GM18867 (cell line): Measurements from ENCODE around the gene PNMA8B.

Experiments
- ATAC-seq: cut with Tn5 transposase; IDR thresholded peaks from one replicate; pipeline ENCODE4 v1.9.1; 2021; ENCODE audit warnings: mild to moderate bottlenecking, moderate library complexity; ENCODE audit not compliant: unreplicated experiment

The PNMA8B gene

GRCh38 chr19:46460055-46460454, 35.6 kb downstream of the PNMA8B start:
- ATAC-seq = no peak

DNA sequence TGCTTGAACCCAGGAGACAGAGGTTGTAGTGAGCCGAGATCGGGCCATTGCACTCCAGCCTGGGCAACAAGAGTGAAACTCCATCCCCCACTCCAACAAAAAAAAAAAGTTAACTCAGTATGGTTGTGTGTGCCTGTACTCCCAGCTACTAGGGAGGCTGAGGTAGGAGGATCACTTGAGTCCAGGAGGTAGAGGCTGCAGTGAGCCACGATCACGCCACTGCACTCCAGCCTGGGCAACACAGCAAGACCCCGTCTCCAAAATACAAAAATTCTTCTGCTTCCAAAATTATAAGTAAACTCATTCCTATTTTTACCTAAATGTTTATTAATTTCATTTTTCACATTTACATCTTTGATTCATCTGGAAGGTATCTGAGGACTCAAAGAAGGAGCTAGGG, 38.7 kb downstream of the PNMA8B start:
- no peak for ATAC-seq

DNA sequence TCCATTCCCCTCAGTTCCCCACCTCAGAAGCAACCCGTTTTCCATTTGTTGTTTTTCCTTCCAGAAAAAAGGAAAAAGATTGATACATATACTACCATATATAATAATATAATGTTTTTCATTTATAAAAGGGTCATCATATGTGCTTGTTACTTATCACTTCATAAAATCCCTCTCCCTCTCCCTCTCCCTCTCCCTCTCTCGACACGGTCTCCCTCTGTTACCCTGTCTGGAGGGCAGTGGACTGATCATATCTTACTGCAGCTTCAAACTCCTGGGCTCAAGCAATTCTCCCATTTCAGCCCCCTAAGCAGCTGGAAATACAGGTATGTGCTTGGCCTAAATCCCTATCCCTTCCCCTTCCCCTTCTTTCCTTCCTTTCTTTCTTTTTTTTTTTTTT, 41.4 kb downstream of the PNMA8B start:
- ATAC-seq = no peak

DNA sequence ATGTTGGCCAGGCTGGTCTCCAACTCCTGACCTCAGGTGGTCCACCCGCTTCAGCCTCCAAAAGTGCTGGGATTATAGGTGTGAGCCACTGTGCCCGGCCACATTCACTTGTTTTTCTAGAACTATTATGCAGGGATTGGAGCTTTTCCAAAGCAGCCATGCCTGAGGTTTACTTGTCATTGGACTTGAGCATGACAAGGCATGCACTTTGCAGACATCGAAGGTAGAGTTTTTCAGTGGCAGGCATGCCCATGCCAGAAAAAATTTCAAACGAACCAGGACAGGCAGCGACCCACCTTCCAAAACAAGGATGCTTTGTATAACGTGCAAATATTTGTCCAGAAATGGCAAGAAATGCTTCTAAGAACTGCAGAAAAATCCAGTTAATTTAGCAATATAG, 42.0 kb downstream of the PNMA8B start:
- ATAC-seq = no peak

GRCh38 chr19:46452186-46452585, 43.5 kb downstream of the PNMA8B start:
- no peak for ATAC-seq

DNA sequence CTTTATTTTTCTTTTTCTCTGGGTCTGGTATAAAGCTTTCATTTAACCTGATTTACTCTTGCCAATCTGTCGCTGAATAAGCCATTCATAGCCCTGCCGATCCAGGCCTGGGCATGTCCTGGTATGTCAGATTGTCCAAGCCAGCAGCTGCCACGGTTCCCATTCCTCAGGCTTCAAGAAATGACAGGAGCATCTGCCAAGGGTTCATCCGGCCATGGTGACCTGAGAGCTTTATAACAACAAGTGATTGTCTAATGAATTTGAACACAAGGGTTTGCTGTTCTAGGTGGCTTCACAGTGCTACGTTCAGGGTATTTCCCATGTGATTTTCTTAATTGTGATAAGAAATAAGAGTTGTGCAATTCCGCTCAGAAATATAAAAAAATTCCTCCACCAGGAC, 44.3 kb downstream of the PNMA8B start:
- ATAC-seq = no peak

GRCh38 chr19:46450737-46451136, 44.9 kb downstream of the PNMA8B start:
- no peak for ATAC-seq

GRCh38 chr19:46449228-46449627, 46.4 kb downstream of the PNMA8B start:
- ATAC-seq = no peak

DNA sequence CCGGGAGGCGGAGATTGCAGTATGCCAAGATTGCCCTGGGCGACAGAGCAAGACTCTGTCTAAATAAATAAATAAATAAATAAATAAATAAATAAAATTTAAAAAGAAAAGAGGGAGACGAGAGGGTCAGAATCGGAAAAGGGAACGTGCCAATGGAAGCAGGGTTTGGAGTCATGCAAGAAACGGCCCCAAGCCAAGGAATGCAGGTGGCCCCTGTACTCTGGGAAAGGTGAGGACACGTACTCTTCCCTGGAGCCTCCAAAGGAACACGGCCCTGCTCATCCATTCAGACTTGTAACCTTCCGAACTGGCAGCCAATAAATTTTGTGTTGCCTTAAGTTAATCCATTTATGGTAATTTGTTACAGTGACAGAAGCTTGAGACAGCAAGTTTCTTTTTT, 47.1 kb downstream of the PNMA8B start:
- no peak for ATAC-seq

DNA sequence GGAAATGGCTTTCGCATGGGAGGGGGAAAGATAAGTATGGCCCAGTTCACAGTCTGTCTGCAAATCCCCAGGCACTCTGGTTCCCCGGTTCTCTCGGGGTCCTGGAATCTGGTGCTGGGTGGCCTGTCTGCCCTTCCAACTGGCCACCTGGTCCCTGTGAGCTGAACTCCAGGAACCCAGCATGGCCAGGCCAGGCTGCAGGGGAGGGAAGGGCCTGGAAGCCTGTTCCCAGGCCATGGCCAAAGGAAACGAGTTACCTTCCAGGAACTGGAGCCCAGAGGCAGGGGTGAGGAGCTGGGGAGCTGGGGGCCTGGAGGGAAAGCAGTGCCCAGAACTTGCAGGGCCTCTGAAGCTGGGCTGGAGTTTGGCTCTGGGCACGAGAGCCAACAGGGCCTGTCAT, 47.8 kb downstream of the PNMA8B start:
- no peak for ATAC-seq

DNA sequence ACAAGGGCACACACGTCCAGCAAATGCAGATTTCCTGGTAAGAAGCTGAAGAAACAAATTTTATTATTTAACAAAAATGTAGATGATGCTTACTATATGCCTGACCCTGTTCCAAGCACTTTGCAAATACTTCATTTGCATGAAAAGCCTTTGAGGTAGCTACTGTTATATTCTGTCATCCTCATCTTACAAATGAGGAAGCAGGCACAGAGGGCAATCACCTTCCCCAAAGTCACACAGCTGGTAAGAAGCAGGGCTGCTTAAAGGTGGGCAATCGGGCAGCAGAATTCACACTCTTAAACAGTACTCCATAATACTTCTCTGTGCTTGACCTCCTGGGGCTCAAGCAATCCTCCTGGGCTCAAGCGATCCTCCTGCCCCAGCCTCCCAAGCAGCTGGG, 48.7 kb downstream of the PNMA8B start:
- ATAC-seq = no peak

- ATAC-seq = no peak
Observed at GRCh38 chr19:46446021-46446420, 49.6 kb downstream of the PNMA8B start.

- no peak for ATAC-seq
Observed at GRCh38 chr19:46442808-46443450, 52.7 kb downstream of the PNMA8B start.

DNA sequence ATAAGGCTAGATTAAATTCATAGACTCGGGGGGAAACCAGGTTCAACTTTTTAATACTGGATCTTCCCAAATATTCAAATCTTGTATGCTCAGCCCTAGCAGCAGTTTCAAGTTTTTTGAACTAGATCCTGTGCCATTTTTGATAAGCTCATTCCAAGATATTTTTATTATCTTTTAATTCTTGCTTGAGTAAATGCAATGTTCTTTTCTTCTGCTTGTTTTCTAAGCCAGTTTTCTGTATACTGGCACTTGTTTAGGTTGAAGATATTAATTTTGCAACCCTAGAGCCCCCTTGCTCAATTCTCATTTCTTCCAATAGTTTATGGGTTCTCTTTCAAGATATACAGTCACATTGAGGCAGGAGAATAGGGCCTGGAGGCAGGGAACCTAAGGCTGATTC, 53.8 kb downstream of the PNMA8B start:
- no peak for ATAC-seq
